Right ventricle myocardium inferior (tissue), 1 donor: ENCODE data around the gene SMAD6. TPM values are rescaled to one million over a fixed set of nuclear protein-coding genes. Genes with fewer than 3 reads are reported as not detected.
"Not testable (repeated sequence)": the region's sequence is repeated elsewhere in the genome, so short reads cannot be mapped to it uniquely, and the experiment has no call there.

Source experiments
- ATAC-seq: fragments of 200-7000 bp; cut with Tn5 transposase; one replicate; pipeline ENCODE4 v1.9.1; 2020; ENCODE audit warnings: mild to moderate bottlenecking, moderate library complexity
- DNase-seq: peaks from one replicate; pipeline ENCODE4 v3.0.0; 2021; ENCODE audit errors: missing footprints
- intact Hi-C: fragments of 100-400 bp; cut with DNase I; formaldehyde crosslinking; loops from one replicate; pipeline ENCODE4 v1.11.0; 2022
- total RNA-seq: library from RNA; stranded (reverse); fragmentation: NEBNext Ultra II Directional; extraction: Animal tissue kit (Norgen Biotek cat#: 25700); gene quantifications from one replicate; pipeline ENCODE4 v1.2.1, GENCODE V29; 2021
- donor health status: DM: no; HTN: yes; CAD: no; lungs with severe emphysema.

Gene SMAD6
- total RNA-seq, 1 donor from 2014 or later, result 16.2 TPM

DNA sequence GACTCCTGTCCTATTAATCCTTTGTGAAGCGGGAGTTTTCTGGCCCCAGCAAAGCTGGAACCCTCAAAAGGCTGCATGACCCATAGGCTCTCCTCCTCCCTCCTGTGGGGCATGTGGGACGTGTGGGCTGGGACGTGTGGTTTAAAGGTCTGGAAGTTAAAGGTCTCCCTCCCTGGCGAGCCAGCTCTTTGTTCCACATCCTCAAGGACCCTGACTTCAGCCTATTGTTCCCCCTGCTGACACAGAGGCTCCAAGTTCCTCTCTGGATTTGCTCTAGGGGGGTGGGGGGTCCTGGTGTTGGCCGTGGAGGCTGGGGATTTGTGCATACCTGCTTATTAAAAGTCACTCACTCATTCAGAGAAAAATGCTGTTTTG lies 44.2 kb downstream of the SMAD6 start:
- DNase-seq (no peak), ATAC-seq (no peak)
- intact Hi-C loops, result no loop called here

GRCh38 chr15:66747223-66747622 lies 45.2 kb downstream of the SMAD6 start:
- DNase-seq (no peak), ATAC-seq (no peak)
- intact Hi-C loops, result no loop called here

DNA sequence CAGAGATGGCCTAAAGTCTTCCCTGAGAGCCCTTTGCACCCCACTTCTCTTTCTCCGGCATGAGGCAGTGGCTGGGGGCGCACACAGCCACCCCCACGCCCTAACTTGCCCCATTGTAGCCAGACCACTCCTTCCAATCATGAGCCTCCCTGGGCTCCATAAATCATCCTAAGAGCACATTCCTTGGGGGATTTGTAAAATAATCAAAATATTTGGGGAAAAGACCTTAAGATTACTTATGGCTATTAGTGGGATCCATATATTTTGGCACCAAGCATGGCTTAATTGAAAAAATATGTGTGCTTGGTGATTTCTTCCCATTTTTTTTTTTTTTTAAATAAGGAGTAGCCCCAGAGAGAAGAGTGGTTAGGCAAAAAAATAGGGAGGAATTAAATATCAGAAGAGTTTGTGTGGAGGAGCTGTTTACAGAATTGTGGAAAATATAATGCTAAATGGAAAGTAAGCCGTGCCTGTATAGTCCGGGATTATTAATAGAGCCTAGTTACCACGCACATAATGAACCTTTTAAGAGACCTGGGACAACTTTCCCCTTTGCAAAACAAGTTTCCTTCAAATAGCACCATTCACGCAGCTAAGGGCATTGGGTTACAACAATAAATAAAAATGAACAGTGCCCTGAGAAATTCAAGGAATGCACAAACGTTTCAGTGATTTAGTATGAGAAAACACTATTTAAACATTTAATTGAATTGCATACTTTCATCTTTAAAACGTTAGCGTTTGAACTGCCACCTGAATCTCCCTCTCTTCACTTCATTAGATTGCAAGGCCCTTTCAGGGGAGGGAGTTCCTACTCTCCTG lies 46.1 kb downstream of the SMAD6 start:
- DNase-seq, result no peak
- ATAC-seq, result no peak

DNA sequence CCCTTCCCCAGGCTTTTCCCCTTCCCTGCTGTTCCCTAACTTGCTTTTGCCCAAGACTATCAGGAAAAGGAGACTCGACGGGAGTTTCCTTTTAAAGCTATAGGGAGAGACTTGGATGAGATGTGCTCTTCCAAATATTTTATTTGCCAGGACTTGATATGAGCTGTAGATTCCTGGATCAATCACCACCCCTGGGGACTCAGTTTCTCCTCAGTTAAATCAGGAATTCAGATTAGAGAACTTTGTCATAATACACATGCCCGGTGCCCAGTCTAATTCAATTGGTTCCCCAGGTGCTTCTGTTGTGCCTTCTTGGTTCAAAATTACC lies 46.6 kb downstream of the SMAD6 start:
- intact Hi-C loops, result no loop called here
- DNase-seq (no peak), ATAC-seq (no peak)

More for the DNA sequence above, 46.1 kb downstream of the SMAD6 start:
- intact Hi-C loops, result no loop called here

- no peak for ATAC-seq
- no peak for DNase-seq
- intact Hi-C loops, result no loop called here
These were observed 48.0 kb downstream of the SMAD6 start for GRCh38 chr15:66749841-66750575.

DNA sequence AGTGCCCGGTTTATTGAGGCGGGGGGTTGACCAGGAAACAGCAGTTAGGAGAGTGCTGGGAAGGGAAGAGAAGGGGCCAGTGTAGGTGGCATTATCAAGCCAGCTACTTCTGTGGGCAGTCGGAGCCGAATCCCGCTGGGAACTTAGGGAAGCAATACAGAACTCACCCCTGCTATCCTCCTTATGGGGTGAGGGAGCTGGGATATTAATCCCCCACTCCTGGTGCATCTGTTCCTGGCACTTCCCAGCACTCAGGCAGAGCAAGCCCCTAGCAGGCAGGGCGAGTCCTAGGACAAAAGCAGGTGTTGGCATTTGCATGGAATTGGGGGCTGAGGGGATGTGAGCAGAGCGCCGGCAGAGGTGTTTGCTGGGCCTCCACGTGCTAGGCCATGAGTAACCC lies 48.6 kb downstream of the SMAD6 start:
- intact Hi-C loops, result no loop called here
- no peak for ATAC-seq
- no peak for DNase-seq

DNA sequence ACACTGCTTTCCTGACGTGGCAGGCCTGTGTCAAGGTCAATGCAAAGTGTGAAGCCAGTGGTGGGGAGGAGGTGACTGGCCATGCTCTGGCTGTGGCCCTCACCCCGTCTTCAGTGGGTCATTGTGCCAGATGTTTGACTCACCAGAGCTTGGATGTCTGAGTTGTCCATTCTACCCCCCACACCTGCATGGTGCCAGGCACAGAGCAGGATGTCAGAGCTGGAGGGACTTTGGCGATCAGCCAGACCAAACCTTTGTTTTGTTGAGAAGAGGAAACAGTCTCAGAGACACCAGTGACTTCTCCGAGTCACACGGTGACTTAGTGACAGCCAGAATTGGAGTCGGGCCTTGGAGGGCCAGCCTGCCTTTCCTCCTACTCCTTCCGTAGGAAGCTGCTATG lies 49.5 kb downstream of the SMAD6 start:
- ATAC-seq, result no peak
- DNase-seq, result no peak
- intact Hi-C loops, result no loop called here

DNA sequence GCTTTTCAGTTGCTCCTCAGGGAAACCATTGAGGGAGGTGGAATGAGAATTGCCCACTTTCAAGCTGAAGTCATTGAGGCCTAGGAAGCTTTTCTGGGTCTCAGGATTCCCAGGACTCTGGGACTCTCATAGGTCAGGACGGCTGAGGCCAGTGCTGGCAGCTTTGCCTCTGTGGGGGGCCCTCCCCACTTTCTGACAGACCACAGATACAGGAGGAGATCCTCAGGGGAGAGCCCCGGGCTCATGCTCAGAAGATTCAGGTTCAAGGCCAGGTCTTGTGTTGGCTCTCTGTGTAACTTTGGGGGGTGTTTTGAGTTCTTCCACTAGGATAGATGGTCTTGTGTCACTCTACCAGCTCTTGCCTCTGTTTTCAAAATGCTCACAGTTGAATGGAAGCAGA lies 50.0 kb downstream of the SMAD6 start:
- ATAC-seq (no peak), DNase-seq (no peak)
- intact Hi-C loops, result no loop called here

- DNase-seq (no peak), ATAC-seq (no peak)
- intact Hi-C loops, result no loop called here
These were observed 51.8 kb downstream of the SMAD6 start for GRCh38 chr15:66753687-66754377.

- intact Hi-C loops, result no loop called here
- ATAC-seq, result no peak
- no peak for DNase-seq
These were observed 52.8 kb downstream of the SMAD6 start for GRCh38 chr15:66754789-66755188.

DNA sequence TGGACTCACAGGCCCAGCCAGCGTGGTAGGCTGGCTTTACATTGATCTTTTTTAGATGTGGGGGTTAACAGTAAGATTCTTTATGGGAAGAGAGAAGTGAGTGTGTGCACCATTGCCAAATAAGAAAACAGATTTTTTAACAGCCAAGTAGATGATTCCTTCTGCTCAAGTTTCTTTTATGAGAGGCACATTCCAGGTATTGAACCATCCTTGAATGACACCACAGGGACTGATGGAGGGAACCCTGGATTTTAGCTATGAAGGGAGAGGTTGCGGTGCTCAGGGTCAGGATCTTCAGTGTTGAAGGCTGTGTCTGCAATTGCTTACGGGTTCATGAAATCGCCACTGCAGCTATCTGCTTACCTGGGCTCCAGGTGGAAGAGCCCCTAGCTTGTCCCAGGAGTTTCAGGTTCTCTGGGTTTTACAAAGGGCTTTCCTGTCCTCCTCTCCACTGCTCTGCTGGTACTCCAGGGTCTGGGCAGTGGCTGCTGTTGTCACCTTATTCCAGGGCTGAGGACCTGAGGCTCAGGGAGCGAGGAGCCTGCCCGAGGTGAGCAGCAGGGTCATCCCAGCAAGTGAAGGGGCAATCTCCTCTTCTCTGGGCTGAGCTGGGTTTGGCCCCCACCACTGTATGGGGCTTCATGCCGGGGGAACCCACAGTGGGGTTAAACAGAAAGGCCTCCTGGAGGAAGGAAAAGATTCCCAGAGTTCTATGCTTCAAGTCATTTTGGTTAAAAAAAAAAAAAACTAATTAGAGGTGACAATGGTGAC lies 53.4 kb downstream of the SMAD6 start:
- no peak for ATAC-seq
- intact Hi-C loops, result no loop called here
- no peak for DNase-seq

DNA sequence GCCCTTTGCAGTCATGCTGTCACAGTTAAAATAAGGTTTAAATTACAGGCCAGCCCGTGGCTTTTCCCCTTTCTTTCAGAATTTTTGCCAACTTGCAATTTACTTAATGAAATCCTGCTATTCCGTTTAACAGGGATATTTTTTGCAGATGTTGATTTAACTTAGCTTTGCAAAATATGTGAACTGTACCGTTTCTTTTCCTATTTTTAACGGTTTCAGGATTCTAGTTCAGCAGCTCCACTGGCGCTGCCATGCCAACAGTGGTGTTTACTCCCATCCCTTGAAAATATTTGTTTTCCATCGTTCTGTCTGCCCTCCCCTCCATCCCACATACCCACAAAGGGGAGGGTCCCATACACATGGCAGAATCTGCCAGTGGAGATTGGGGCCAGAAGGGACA lies 54.3 kb downstream of the SMAD6 start:
- intact Hi-C loops, result no loop called here
- DNase-seq (no peak), ATAC-seq (no peak)

- DNase-seq, result no peak
- ATAC-seq, result no peak
These were observed 55.0 kb downstream of the SMAD6 start for GRCh38 chr15:66757030-66757429.

GRCh38 chr15:66757521-66757920 lies 55.5 kb downstream of the SMAD6 start:
- intact Hi-C loops, result no loop called here
- no peak for DNase-seq
- no peak for ATAC-seq

More at GRCh38 chr15:66757030-66757429, 55.0 kb downstream of the SMAD6 start:
- intact Hi-C loops, result no loop called here

DNA sequence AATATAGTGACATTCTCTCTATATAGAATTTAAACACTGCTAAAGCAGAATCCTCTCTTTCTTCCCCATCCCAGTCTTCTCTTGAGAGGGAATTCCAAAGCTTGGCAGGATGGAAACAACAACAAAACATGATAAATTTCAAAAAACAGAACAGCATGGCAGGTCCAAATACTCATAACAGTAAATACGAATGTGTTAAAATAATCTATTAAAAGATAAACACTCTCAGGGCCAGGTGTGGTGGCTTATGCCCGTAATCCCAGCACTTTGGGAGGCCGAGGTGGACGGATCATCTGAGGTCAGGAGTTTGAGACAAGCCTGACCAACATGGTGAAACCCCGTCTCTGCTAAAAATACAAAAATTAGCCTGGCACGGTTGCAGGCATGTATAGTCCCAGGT lies 56.2 kb downstream of the SMAD6 start:
- ATAC-seq, intact Hi-C loops, DNase-seq: not testable (repeated sequence)

DNA sequence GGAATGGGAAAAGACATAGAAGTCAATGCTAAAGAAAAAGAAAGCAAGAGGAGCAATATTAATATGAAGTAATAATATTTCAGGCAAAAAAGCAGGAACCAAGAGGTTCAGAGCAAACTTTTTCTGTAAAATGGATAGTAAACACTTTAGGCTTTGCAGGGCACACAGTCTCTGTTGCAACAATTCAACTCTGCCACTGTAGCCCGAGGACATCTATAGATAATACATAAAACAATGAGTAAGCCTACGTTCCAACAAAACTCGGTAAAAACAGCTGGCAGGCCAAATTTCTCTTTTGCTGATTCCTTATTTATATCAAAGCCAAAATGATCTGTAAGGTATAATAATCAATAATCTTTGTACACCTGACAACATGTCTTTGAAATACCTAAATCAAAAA lies 56.8 kb downstream of the SMAD6 start:
- intact Hi-C loops, result no loop called here
- ATAC-seq (no peak), DNase-seq (no peak)

- DNase-seq, result no peak
- intact Hi-C loops, result no loop called here
- no peak for ATAC-seq
These were observed 58.3 kb downstream of the SMAD6 start for GRCh38 chr15:66760097-66760967.

- DNase-seq (no peak), ATAC-seq (no peak)
- intact Hi-C loops, result no loop called here
These were observed 59.1 kb downstream of the SMAD6 start for GRCh38 chr15:66760968-66761725.
